Cardiac fibroblast (primary cell): ENCODE measurements around the gene MSL1.

Source experiments
- DNase-seq, 2 donors: peaks; one replicate each; pipeline versions ENCODE4 v3.0.0 to v3.0.0-alpha.2; 2010; ENCODE audit warnings: low read depth in 2 of 2
- H3K4me3 ChIP-seq, 2 donors: replicated peaks in 1 of 2; 1 replicate in 1 of 2; 2 replicates in 1 of 2; pipeline ENCODE4 v1.5.1; 2011; ENCODE audit warnings: low read depth in 2 of 2, low read length in 2 of 2, mild to moderate bottlenecking in 2 of 2, moderate library complexity in 1 of 2
- CTCF ChIP-seq: IDR thresholded peaks from one replicate; pipeline ENCODE4 v1.5.1; 2011; ENCODE audit warnings: low read depth, mild to moderate bottlenecking, low read length, inconsistent platforms

The MSL1 gene

GRCh38 chr17:40101367-40102210, 20.2 kb upstream of the MSL1 start:
- DNase-seq, result peak in 1 of 2 donors; percentile 36
- peak overlapping the region in 1 of 2 donors; percentile 64 for H3K4me3 ChIP-seq
- TF ChIP-seq CTCF, result no peak

GRCh38 chr17:40103071-40103661, 18.6 kb upstream of the MSL1 start:
- H3K4me3 ChIP-seq, result no peak overlapping the region
- DNase-seq, result no peak
- TF ChIP-seq CTCF, result no peak

DNA sequence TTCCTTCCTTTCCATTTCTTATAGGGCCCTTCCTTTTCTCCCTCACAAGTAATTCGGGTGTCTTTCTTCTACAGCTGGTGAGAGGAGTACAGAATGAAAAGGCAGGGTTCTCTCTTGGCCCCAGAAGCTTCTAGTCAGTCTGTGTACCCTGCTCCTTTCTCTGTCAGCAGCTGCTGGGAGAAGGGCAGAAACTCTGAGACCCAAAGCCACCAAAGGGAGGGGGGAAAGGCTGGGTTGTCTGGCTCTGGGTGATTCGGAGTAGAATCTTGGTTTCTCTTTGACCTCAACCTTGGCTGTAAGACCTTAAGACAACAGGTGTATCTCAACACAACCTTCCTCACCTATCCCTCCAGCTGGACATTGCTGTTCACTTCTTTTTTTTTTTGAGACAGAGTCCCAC, 18.1 kb upstream of the MSL1 start:
- no peak overlapping the region for H3K4me3 ChIP-seq
- TF ChIP-seq CTCF, result no peak
- DNase-seq, result no peak

- H3K4me3 ChIP-seq, result no peak overlapping the region
- no peak for DNase-seq
- TF ChIP-seq CTCF, result no peak
Observed at GRCh38 chr17:40104594-40105486, 16.9 kb upstream of the MSL1 start.

DNA sequence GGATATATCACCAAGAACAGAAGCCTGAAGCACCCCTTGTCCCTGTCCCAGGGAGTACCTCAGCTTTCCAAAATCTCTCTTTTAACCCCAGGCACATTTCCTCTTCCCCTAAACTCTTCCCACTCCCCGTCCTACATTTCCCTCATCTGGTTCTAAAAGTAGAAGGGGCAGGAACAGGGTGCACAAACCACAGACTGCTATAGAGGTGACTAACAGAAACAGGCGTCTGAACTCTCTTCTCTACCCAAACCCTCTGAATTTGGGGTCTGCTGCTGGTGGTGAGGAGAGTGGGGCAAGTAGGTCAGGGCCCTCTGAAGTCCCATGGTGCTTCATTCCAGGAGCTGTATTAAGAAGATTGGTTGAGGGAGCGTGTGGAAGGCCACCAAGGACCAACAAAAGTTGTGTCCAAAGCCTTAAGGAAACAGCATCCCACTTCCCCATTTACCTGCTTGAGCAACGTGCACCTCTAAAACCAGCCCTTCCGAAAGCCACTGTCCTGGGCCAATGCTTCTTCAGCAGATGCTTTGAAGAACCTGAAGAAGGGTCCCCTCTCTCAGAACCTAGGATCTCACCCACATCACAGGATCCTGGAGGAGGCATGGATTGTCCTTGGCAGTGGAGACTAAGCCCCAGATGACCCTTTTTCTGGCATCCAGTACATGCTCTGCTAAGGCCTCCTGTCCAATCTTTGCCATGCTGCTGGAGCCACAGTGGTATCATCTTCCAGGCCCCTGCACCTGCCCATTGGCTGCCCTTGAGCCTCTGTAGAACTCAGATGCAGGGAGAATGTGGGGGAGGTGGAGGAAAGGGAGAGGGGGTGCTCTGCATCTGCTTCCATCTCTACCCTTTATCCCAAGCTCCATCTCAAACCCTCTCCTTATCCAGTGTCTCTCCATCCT, 15.7 kb upstream of the MSL1 start:
- no peak for TF ChIP-seq CTCF
- DNase-seq, result no peak
- H3K4me3 ChIP-seq, result no peak overlapping the region
